ENCODE measurements around the gene DXO.
"Not testable (repeated sequence)": the region's sequence is repeated elsewhere in the genome, so short reads cannot be mapped to it uniquely, and the experiment has no call there.

Gene DXO

GRCh38 chr6:31980195-31980876 lies 8.4 kb upstream of the DXO start:
- not testable (repeated sequence) for H3K4me1 ChIP-seq (ENCODE audit: control insufficient read depth in 1 of 2, insufficient read depth in 2 of 2, low read length in 2 of 2); H3K9ac ChIP-seq (ENCODE audit: low read depth in 1 of 2, low read length in 2 of 2); H3K4me3 ChIP-seq (ENCODE audit: low read depth in 1 of 2, low read length in 2 of 2); H3K9me3 ChIP-seq (ENCODE audit: control insufficient read depth in 1 of 2, low read length in 2 of 2); H3K27ac ChIP-seq (ENCODE audit: low read depth, low read length); H3K27me3 ChIP-seq (ENCODE audit: control insufficient read depth in 1 of 2, insufficient read depth in 2 of 2, low read length in 2 of 2)
- peaks cover 5 to 12% of the 10 kb centered on the region in 2 donors for H3K36me3 ChIP-seq (ENCODE audit: control insufficient read depth in 1 of 2, insufficient read depth in 2 of 2, low read length in 2 of 2)

DNA sequence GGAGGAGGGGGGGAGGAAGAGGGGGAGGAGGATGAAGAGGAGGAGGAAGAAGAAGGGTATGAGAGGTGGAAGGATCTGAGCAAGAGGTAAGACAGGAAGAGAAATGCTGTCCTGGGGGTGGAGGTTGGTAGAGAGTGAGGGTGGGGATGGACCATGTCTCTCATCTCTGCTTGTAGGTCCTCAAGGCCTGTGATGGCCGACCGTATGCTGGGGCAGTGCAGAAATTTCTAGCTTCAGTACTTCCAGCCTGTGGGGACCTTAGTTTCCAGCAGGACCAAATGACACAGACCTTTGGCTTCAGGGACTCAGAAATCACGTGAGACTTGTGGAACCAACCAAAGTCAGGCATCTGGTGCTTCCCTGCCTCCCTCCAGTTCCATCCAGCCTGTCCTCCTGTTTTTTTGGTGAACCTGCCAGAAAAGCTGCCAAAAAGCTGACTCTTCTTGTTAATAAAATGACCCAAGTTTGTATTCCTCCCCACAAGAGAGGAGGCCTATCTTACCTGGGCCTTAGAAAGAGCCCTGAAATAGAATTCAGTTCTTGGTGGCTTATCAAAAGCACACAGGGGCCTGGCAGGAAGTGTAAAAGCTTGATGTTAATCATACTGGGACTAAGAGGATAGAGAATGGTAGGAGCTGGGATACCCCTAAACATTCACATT lies 7.4 kb upstream of the DXO start:
- Histone ChIP-seq H3K4me3 (ENCODE audit: low read depth in 1 of 2, low read length in 2 of 2) (no peak overlapping the region), H3K27ac (ENCODE audit: low read depth, low read length) (no peak overlapping the region), H3K9ac (ENCODE audit: low read depth in 1 of 2, low read length in 2 of 2) (no peak overlapping the region), H3K36me3 (ENCODE audit: control insufficient read depth in 1 of 2, insufficient read depth in 2 of 2, low read length in 2 of 2) (peaks cover 5 to 12% of the 10 kb centered on the region in 2 donors), H3K9me3 (ENCODE audit: control insufficient read depth in 1 of 2, low read length in 2 of 2) (no peaks in the 10 kb centered on the region), H3K4me1 (ENCODE audit: control insufficient read depth in 1 of 2, insufficient read depth in 2 of 2, low read length in 2 of 2) (no peaks in the 10 kb centered on the region), H3K27me3 (ENCODE audit: control insufficient read depth in 1 of 2, insufficient read depth in 2 of 2, low read length in 2 of 2) (no peaks in the 10 kb centered on the region)

- H3K27me3 ChIP-seq (ENCODE audit: control insufficient read depth in 1 of 2, insufficient read depth in 2 of 2, low read length in 2 of 2), result no peaks in the 10 kb centered on the region
- peaks cover 5 to 12% of the 10 kb centered on the region in 2 donors for H3K36me3 ChIP-seq (ENCODE audit: control insufficient read depth in 1 of 2, insufficient read depth in 2 of 2, low read length in 2 of 2)
- no peaks in the 10 kb centered on the region for H3K4me1 ChIP-seq (ENCODE audit: control insufficient read depth in 1 of 2, insufficient read depth in 2 of 2, low read length in 2 of 2)
- no peak overlapping the region for H3K4me3 ChIP-seq (ENCODE audit: low read depth in 1 of 2, low read length in 2 of 2)
- H3K27ac ChIP-seq (ENCODE audit: low read depth, low read length), result no peak overlapping the region
- H3K9me3 ChIP-seq (ENCODE audit: control insufficient read depth in 1 of 2, low read length in 2 of 2), result no peaks in the 10 kb centered on the region
- H3K9ac ChIP-seq (ENCODE audit: low read depth in 1 of 2, low read length in 2 of 2), result no peak overlapping the region
Measured at GRCh38 chr6:31978831-31979230, 6.9 kb upstream of the DXO start.

DNA sequence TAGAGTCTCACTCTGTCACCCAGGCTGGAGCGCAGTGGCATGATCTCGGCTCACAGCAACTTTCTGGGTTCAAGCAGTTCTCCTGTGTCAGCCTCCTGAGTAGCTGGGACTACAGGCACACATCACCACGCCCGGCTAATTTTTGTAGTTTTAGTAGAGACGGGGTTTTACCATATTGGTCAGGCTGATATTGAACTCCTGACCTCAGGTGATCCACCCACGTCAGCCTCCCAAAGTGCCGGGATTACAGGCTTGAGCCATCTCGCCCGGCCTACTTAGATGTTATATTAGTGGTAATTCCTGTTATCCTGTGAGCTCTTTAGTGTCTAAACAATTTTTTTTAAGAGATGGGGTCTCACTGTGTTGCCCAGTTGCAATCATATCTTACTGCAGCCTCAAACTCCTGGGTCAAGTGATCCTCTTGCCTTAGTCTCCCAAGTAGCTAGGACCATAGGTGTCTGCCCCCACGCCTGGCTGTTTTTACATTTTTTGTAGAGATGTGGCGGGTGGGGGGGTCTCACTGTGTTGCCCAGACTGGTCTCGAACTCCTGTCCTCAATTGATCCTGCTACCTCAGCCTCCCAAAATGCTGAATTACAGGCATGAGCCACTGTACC lies 6.0 kb upstream of the DXO start:
- Histone ChIP-seq H3K9me3 (ENCODE audit: control insufficient read depth in 1 of 2, low read length in 2 of 2) (no peaks in the 10 kb centered on the region), H3K9ac (ENCODE audit: low read depth in 1 of 2, low read length in 2 of 2) (no peak overlapping the region), H3K27ac (ENCODE audit: low read depth, low read length) (no peak overlapping the region), H3K4me3 (ENCODE audit: low read depth in 1 of 2, low read length in 2 of 2) (no peak overlapping the region), H3K36me3 (ENCODE audit: control insufficient read depth in 1 of 2, insufficient read depth in 2 of 2, low read length in 2 of 2) (peaks cover 5 to 12% of the 10 kb centered on the region in 2 donors), H3K27me3 (ENCODE audit: control insufficient read depth in 1 of 2, insufficient read depth in 2 of 2, low read length in 2 of 2) (no peaks in the 10 kb centered on the region), H3K4me1 (ENCODE audit: control insufficient read depth in 1 of 2, insufficient read depth in 2 of 2, low read length in 2 of 2) (peaks cover 5 to 6% of the 10 kb centered on the region in 2 donors)

DNA sequence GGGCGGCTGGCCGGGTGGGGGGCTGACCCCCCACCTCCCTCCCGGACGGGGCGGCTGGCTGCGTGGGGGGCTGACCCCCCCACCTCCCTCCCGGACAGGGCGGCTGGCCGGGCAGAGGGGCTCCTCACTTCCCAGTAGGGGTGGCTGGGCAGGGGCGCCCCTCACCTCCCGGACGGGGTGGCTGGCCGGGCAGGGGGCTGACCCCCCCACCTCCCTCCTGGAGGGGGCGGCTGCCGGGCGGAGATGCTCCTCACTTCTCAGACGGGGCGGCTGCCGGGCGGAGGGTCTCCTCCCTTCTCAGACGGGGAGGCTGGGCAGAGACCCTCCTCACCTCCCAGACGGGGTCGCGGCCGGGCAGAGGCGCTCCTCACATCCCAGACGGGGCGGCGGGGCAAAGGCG lies 4.1 kb upstream of the DXO start:
- not testable (repeated sequence) for H3K27me3 ChIP-seq (ENCODE audit: control insufficient read depth in 1 of 2, insufficient read depth in 2 of 2, low read length in 2 of 2); H3K27ac ChIP-seq (ENCODE audit: low read depth, low read length); H3K9me3 ChIP-seq (ENCODE audit: control insufficient read depth in 1 of 2, low read length in 2 of 2); H3K9ac ChIP-seq (ENCODE audit: low read depth in 1 of 2, low read length in 2 of 2); H3K4me3 ChIP-seq (ENCODE audit: low read depth in 1 of 2, low read length in 2 of 2)
- peaks cover 15 to 17% of the 10 kb centered on the region in 2 donors for H3K4me1 ChIP-seq (ENCODE audit: control insufficient read depth in 1 of 2, insufficient read depth in 2 of 2, low read length in 2 of 2)
- H3K36me3 ChIP-seq (ENCODE audit: control insufficient read depth in 1 of 2, insufficient read depth in 2 of 2, low read length in 2 of 2), result peaks cover 5 to 12% of the 10 kb centered on the region in 2 donors

DNA sequence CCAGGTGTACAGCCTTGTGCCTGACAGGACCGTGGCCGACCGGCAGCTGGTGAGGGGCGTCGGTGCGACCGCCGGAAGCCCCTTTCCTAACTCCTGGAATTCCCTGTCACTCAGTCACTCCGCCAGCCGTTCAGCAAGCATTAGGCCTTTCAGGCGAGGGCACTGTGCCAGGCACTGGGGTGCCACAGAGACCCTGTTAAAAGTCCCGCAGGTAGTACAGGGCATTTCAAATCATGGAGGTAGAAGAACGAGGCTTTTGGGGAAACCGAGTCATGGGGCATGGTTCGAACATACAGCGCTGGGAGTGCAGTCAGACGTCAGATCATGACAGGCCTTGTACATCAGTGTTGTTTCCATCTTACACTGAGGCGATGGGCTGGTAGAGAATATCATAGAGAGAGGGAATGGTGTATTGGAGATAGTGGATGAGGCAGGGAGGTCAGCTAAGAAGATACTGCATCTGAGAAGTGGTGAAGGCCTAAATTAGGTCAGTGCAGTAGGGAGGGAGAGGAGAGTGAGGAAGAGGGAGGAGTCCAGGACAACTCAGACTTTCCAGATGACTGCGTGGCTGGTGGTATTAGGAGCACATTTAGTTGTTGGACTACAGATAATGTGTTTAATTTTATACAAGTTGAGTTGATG lies 892 bp upstream of the DXO start:
- Histone ChIP-seq H3K9ac (ENCODE audit: low read depth in 1 of 2, low read length in 2 of 2) (peak overlapping the region; percentile 94 to 96), H3K4me1 (ENCODE audit: control insufficient read depth in 1 of 2, insufficient read depth in 2 of 2, low read length in 2 of 2) (peaks cover 24 to 29% of the 10 kb centered on the region in 2 donors), H3K9me3 (ENCODE audit: control insufficient read depth in 1 of 2, low read length in 2 of 2) (no peaks in the 10 kb centered on the region), H3K36me3 (ENCODE audit: control insufficient read depth in 1 of 2, insufficient read depth in 2 of 2, low read length in 2 of 2) (peaks cover 11 to 27% of the 10 kb centered on the region in 2 donors), H3K4me3 (ENCODE audit: low read depth in 1 of 2, low read length in 2 of 2) (peak overlapping the region; percentile 90 to 93), H3K27me3 (ENCODE audit: control insufficient read depth in 1 of 2, insufficient read depth in 2 of 2, low read length in 2 of 2) (no peaks in the 10 kb centered on the region), H3K27ac (ENCODE audit: low read depth, low read length) (peak overlapping the region; percentile 99)

GRCh38 chr6:31971279-31971992 lies 502 bp downstream of the DXO start:
- Histone ChIP-seq H3K9ac (ENCODE audit: low read depth in 1 of 2, low read length in 2 of 2) (peak overlapping the region; percentile 94 to 96), H3K9me3 (ENCODE audit: control insufficient read depth in 1 of 2, low read length in 2 of 2) (no peaks in the 10 kb centered on the region), H3K27ac (ENCODE audit: low read depth, low read length) (peak overlapping the region; percentile 99), H3K27me3 (ENCODE audit: control insufficient read depth in 1 of 2, insufficient read depth in 2 of 2, low read length in 2 of 2) (no peaks in the 10 kb centered on the region), H3K4me1 (ENCODE audit: control insufficient read depth in 1 of 2, insufficient read depth in 2 of 2, low read length in 2 of 2) (peaks cover 24 to 29% of the 10 kb centered on the region in 2 donors), H3K4me3 (ENCODE audit: low read depth in 1 of 2, low read length in 2 of 2) (peak overlapping the region; percentile 90 to 93), H3K36me3 (ENCODE audit: control insufficient read depth in 1 of 2, insufficient read depth in 2 of 2, low read length in 2 of 2) (peaks cover 25 to 41% of the 10 kb centered on the region in 2 donors)

GRCh38 chr6:31970604-31971271 lies 1.2 kb downstream of the DXO start:
- no peaks in the 10 kb centered on the region for H3K9me3 ChIP-seq (ENCODE audit: control insufficient read depth in 1 of 2, low read length in 2 of 2)
- H3K4me3 ChIP-seq (ENCODE audit: low read depth in 1 of 2, low read length in 2 of 2), result peak overlapping the region; percentile 90 to 93
- H3K9ac ChIP-seq (ENCODE audit: low read depth in 1 of 2, low read length in 2 of 2), result peak overlapping the region; percentile 94 to 96
- peaks cover 24 to 29% of the 10 kb centered on the region in 2 donors for H3K4me1 ChIP-seq (ENCODE audit: control insufficient read depth in 1 of 2, insufficient read depth in 2 of 2, low read length in 2 of 2)
- peaks cover 28 to 48% of the 10 kb centered on the region in 2 donors for H3K36me3 ChIP-seq (ENCODE audit: control insufficient read depth in 1 of 2, insufficient read depth in 2 of 2, low read length in 2 of 2)
- H3K27me3 ChIP-seq (ENCODE audit: control insufficient read depth in 1 of 2, insufficient read depth in 2 of 2, low read length in 2 of 2), result no peaks in the 10 kb centered on the region
- H3K27ac ChIP-seq (ENCODE audit: low read depth, low read length), result peak overlapping the region; percentile 99
